ENCODE data around the gene OBSCN.

OBSCN gene

DNA sequence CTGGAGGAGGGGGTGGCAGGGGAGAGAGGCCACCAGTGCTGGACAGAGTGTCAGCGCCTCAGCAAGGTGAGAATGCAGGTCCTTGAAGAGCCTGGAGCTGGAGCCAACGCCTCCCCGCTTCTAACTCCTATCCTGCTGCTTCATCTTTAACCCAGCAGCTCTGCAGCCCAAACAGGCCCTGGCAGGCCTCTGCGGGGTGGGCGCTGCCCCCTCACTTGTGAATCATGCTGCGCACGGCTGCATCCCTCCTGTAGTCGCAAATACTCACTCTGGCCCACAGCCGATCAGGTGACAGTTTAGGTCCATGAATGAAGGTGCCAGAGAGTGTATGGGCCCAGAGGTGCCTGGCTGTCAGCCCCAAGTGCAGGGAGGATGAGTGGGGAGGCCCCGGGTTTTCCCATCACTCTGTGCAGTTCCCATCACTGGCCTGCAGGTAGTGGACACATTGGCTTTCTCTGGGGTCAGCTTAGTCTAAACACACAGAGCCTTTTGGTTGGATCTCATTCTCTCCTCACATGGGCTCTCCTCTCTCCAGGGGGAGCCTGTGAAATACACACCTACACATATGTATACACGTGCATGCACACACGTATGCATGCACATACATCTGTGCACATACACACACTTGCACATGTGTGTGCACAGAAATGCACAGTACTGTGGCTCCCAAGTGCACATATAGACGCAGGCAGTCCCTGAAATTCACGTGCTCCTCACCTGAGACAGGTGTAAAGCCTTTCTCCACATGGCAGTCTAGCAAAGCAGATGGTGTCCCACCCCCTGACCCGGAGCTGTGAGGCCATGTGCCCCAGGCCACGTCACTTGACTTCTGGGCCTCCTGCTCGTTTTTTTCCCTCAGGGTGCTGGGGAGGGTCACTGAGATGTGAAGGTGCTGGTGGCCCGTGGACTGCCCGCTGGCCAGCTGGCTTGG lies 146.8 kb downstream of the OBSCN start:
- TF ChIP-seq CTCF (conservative IDR thresholded peaks at IDR 0.05), result no peak
- TF ChIP-seq ZFX (IDR thresholded peaks at IDR 0.05), result no peak
- no peak overlapping the region for H3K27ac ChIP-seq

GRCh38 chr1:228356897-228357680 lies 149.2 kb downstream of the OBSCN start:
- TF ChIP-seq ZFX (IDR thresholded peaks at IDR 0.05) (no peak), CTCF (conservative IDR thresholded peaks at IDR 0.05) (no peak)

GRCh38 chr1:228358039-228358763 lies 150.4 kb downstream of the OBSCN start:
- TF ChIP-seq ZFX (IDR thresholded peaks at IDR 0.05), result no peak
- H3K27ac ChIP-seq, result no peak overlapping the region

More at GRCh38 chr1:228356897-228357680, 149.2 kb downstream of the OBSCN start:
- no peak overlapping the region for H3K27ac ChIP-seq

- no peak for TF ChIP-seq ZFX (IDR thresholded peaks at IDR 0.05)
- no peak for TF ChIP-seq CTCF (conservative IDR thresholded peaks at IDR 0.05)
- H3K27ac ChIP-seq, result no peak overlapping the region
Measured at GRCh38 chr1:228358764-228359612, 151.1 kb downstream of the OBSCN start.

- TF ChIP-seq ZFX (IDR thresholded peaks at IDR 0.05) (no peak), CTCF (conservative IDR thresholded peaks at IDR 0.05) (no peak)
- no peak overlapping the region for H3K27ac ChIP-seq
Measured at GRCh38 chr1:228359613-228360532, 152.0 kb downstream of the OBSCN start.

GRCh38 chr1:228360533-228361313 lies 152.9 kb downstream of the OBSCN start:
- no peak overlapping the region for H3K27ac ChIP-seq
- TF ChIP-seq CTCF (conservative IDR thresholded peaks at IDR 0.05) (no peak), ZFX (IDR thresholded peaks at IDR 0.05) (no peak)

All from C4-2B (cell line).